ENCODE results near the gene RBM33. TPM values are rescaled to one million over a fixed set of nuclear protein-coding genes. Genes with fewer than 3 reads are reported as not detected.

Gene RBM33
- total and polyA plus RNA-seq, 2 of the 13 experiments (the other 11 are each of a cell fraction or from before 2014, with no cell fraction given), result 12.4 to 28.9 TPM

DNA sequence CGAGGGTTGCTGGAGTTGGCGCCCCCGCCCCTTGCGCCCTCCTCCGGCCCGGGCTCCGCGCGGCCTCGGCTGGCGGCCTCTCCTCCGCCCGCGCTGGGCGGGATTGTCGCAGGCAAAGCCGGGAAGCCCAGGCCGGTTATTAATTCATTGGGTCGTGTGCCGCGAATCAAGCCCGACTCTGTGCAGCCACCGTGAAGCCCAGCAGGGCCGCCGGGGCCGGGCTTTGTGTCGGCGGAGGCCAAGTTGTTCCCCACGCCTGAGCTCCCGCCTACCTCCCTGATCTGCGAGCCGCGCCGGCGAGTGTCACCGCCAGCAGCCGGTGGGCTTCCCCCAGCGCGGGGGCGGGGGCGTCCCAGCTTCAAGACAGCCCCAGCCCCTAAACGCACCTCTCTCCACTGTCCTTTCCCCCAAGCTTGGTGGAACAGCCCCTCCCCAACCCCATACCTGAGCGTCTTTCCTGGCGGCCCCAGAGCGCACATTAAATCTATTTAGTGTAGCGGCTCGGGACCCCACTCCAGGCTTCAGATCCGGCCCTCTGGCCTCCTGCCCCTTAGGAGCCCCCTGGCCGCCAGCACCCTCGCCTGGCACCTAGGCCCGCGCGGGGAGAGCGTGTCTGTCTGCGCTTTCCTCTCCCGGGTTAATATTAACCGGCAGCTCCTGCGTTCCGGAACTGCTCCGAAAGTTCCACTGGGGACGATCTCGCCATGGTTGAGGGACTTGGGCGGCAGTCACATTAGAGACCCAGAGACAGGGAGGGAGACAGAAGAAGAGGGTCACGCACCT is 164.3 kb downstream of the RBM33 start (continued):
- peak; percentile 39; the same call in 1 of the 2 replicates for TF ChIP-seq GATAD2A (CRISPR knock-in tag; IDR thresholded peaks at IDR 0.05)
- TF ChIP-seq CREB3 (CRISPR knock-in tag; IDR thresholded peaks at IDR 0.05), result no peak
- TF ChIP-seq ZBTB37 (CRISPR knock-in tag; IDR thresholded peaks at IDR 0.05), result 0 out of 2 replicates have a peak, but pooled peaks have one; percentile 21
- no peak for TF ChIP-seq ZNF780A (CRISPR knock-in tag; IDR thresholded peaks at IDR 0.05)
- TF ChIP-seq ZNF614 (CRISPR knock-in tag; IDR thresholded peaks at IDR 0.05; ENCODE audit: borderline replicate concordance), result peak; percentile 16; the same call in 1 of the 2 replicates
- TF ChIP-seq ZNF124 (CRISPR knock-in tag; IDR thresholded peaks at IDR 0.05), result no peak
- no peak for TF ChIP-seq CBFB (CRISPR knock-in tag; IDR thresholded peaks at IDR 0.05)
- TF ChIP-seq HMG20A (CRISPR knock-in tag; IDR thresholded peaks at IDR 0.05; ENCODE audit: borderline replicate concordance), result peak; percentile 22; the same call in 1 of the 2 replicates
- TF ChIP-seq NR2C2 (CRISPR knock-in tag; IDR thresholded peaks at IDR 0.05; ENCODE audit: borderline replicate concordance), result no peak
- no peak for TF ChIP-seq NBN (conservative IDR thresholded peaks at IDR 0.05)
- TF ChIP-seq, protein P1, sequence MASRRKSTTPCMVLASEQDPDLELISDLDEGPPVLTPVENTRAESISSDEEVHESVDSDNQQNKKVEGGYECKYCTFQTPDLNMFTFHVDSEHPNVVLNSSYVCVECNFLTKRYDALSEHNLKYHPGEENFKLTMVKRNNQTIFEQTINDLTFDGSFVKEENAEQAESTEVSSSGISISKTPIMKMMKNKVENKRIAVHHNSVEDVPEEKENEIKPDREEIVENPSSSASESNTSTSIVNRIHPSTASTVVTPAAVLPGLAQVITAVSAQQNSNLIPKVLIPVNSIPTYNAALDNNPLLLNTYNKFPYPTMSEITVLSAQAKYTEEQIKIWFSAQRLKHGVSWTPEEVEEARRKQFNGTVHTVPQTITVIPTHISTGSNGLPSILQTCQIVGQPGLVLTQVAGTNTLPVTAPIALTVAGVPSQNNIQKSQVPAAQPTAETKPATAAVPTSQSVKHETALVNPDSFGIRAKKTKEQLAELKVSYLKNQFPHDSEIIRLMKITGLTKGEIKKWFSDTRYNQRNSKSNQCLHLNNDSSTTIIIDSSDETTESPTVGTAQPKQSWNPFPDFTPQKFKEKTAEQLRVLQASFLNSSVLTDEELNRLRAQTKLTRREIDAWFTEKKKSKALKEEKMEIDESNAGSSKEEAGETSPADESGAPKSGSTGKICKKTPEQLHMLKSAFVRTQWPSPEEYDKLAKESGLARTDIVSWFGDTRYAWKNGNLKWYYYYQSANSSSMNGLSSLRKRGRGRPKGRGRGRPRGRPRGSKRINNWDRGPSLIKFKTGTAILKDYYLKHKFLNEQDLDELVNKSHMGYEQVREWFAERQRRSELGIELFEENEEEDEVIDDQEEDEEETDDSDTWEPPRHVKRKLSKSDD (CRISPR knock-in tag; IDR thresholded peaks at IDR 0.05; ENCODE audit: low read depth), result 0 out of 2 replicates have a peak, but pooled peaks have one; percentile 5
- TF ChIP-seq ATRX (CRISPR knock-in tag; IDR thresholded peaks at IDR 0.05; ENCODE audit: borderline replicate concordance), result no peak
- TF ChIP-seq CEBPB (IDR thresholded peaks at IDR 0.05; ENCODE audit: borderline replicate concordance, low read depth, low read length), result no peak
- TF ChIP-seq CCDC6 (CRISPR knock-in tag; IDR thresholded peaks at IDR 0.05), result peak; percentile 46; the same call in 1 of the 2 replicates
- 0 out of 2 replicates have a peak, but pooled peaks have one; percentile 30 for TF ChIP-seq ZNF740 (CRISPR knock-in tag; IDR thresholded peaks at IDR 0.05)
- no peak for TF ChIP-seq RARA (CRISPR knock-in tag; IDR thresholded peaks at IDR 0.05)
- TF ChIP-seq, protein P2, sequence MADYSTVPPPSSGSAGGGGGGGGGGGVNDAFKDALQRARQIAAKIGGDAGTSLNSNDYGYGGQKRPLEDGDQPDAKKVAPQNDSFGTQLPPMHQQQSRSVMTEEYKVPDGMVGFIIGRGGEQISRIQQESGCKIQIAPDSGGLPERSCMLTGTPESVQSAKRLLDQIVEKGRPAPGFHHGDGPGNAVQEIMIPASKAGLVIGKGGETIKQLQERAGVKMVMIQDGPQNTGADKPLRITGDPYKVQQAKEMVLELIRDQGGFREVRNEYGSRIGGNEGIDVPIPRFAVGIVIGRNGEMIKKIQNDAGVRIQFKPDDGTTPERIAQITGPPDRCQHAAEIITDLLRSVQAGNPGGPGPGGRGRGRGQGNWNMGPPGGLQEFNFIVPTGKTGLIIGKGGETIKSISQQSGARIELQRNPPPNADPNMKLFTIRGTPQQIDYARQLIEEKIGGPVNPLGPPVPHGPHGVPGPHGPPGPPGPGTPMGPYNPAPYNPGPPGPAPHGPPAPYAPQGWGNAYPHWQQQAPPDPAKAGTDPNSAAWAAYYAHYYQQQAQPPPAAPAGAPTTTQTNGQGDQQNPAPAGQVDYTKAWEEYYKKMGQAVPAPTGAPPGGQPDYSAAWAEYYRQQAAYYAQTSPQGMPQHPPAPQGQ (CRISPR knock-in tag; IDR thresholded peaks at IDR 0.05; ENCODE audit: borderline replicate concordance), result no peak
- no peak for TF ChIP-seq NAIF1 (CRISPR knock-in tag; IDR thresholded peaks at IDR 0.05; ENCODE audit: borderline replicate concordance)
- TF ChIP-seq ZNF367 (CRISPR knock-in tag; IDR thresholded peaks at IDR 0.05; ENCODE audit: borderline replicate concordance), result no peak
- no peak for TF ChIP-seq JARID2 (CRISPR knock-in tag; IDR thresholded peaks at IDR 0.05; ENCODE audit: insufficient replicate concordance)
